SU-DHL-6 (cell line): ENCODE measurements around the gene RIC1.

Experiments used
- CTCF ChIP-seq: fragments of 200-600 bp; sonication (generic); IDR thresholded peaks from one replicate; pipeline ENCODE4 v1.5.1; 2017; ENCODE audit warnings: antibody characterized with exemption, mild to moderate bottlenecking, low read length, moderate library complexity; ENCODE audit not compliant: insufficient read depth, poor library complexity, severe bottlenecking
- EZH2phosphoT487 ChIP-seq: fragments of 200-600 bp; sonication (generic), shearing (Covaris generic); conservative IDR thresholded peaks from 2 replicates; pipeline ENCODE4 v1.6.1; 2018; ENCODE audit warnings: mild to moderate bottlenecking, antibody characterized with exemption, low read length, moderate library complexity, mixed read lengths

GRCh38 chr9:5596173-5596572, 32.7 kb upstream of the RIC1 start:
- TF ChIP-seq CTCF: no peak
- TF ChIP-seq EZH2phosphoT487: no peak
